ENCODE data around the gene LDHB. TPM values are rescaled to one million over a fixed set of nuclear protein-coding genes. Genes with fewer than 3 reads are reported as not detected.
A peak's percentile ranks its signal among the peaks of the same experiment; 100 is the strongest.

Gene LDHB
- total and polyA plus RNA-seq, 4 experiments from 2014 or later, result 1,100 to 2,555 (median 1,593) TPM

- H3K4me3 Mint-ChIP-seq, result no peak overlapping the region
- ChIA-PET CTCF (ENCODE audit: partially characterized antibody) (interaction anchor here (0.6 to 1.2 kb wide), 3 partner anchors 14 to 749 kb away, joined by 3 to 6 read pairs (median 5); no protein-coding TSS in a partner anchor), POLR2A (ENCODE audit: partially characterized antibody) (no interaction called here)
- DNase-seq, result no peak
- H3K4me1 ChIP-seq (ENCODE audit: insufficient read depth, low read length), result peaks cover 35% of the 10 kb centered on the region
- peaks cover 26 to 37% (median 31%) of the 10 kb centered on the region in 4 donors for H3K4me1 Mint-ChIP-seq
- H3K27ac Mint-ChIP-seq, result peak overlapping the region in 1 of 7 donors; percentile 30
- peaks cover 0 to 9% (median 5%) of the 10 kb centered on the region in 8 donors for H3K9me3 Mint-ChIP-seq
- H3K36me3 ChIP-seq (ENCODE audit: insufficient read depth, low read length), result no peaks in the 10 kb centered on the region
- intact Hi-C loops (cut with micrococcal nuclease), result loop anchor here (5.0 to 10.0 kb wide), 5 partner anchors 37 to 930 kb away; partner anchors contain the start of genes ETNK1, LDHB and SPX
- no peaks in the 10 kb centered on the region for H3K27me3 ChIP-seq (ENCODE audit: insufficient read depth, low read length)
- no peak overlapping the region for H3K27ac ChIP-seq (ENCODE audit: low read depth, low read length)
- peaks cover 3% of the 10 kb centered on the region in 2 donors for H3K36me3 Mint-ChIP-seq
- H3K9me3 ChIP-seq (ENCODE audit: control insufficient read depth in 1 of 2, low read length in 2 of 2), result no peaks in the 10 kb centered on the region
- no peaks in the 10 kb centered on the region for H3K27me3 Mint-ChIP-seq
- no peak overlapping the region for H3K4me3 ChIP-seq (ENCODE audit: low read length in 2 of 2)
Measured at GRCh38 chr12:21694660-21695059, 37.0 kb upstream of the LDHB start.

GRCh38 chr12:21691515-21691914 lies 33.9 kb upstream of the LDHB start:
- peaks cover 0 to 30% (median 16%) of the 10 kb centered on the region in 8 donors for H3K9me3 Mint-ChIP-seq
- H3K27me3 ChIP-seq (ENCODE audit: insufficient read depth, low read length), result no peaks in the 10 kb centered on the region
- peaks cover 11 to 12% of the 10 kb centered on the region in 2 donors for H3K36me3 Mint-ChIP-seq
- H3K36me3 ChIP-seq (ENCODE audit: insufficient read depth, low read length), result no peaks in the 10 kb centered on the region
- no peak overlapping the region for H3K27ac ChIP-seq (ENCODE audit: low read depth, low read length)
- intact Hi-C loops (cut with micrococcal nuclease), result loop anchor here (5.0 to 10.0 kb wide), 4 partner anchors 34 to 933 kb away; partner anchors contain the start of genes ETNK1, LDHB and SPX
- H3K27me3 Mint-ChIP-seq, result no peaks in the 10 kb centered on the region
- peak overlapping the region; percentile 21 to 91 (median 80) for H3K27ac Mint-ChIP-seq
- H3K4me3 Mint-ChIP-seq, result peak overlapping the region in 5 of 8 donors; percentile 37 to 77 (median 69)
- no peaks in the 10 kb centered on the region for H3K9me3 ChIP-seq (ENCODE audit: control insufficient read depth in 1 of 2, low read length in 2 of 2)
- ChIA-PET CTCF (ENCODE audit: partially characterized antibody) (interaction anchor here (1.0 to 1.9 kb wide), 4 partner anchors 8 to 84 kb away, joined by 3 to 13 read pairs (median 4); no protein-coding TSS in a partner anchor), POLR2A (ENCODE audit: partially characterized antibody) (interaction anchor here (1.0 to 4.5 kb wide), 4 partner anchors 9 to 34 kb away, joined by 3 to 23 read pairs (median 8); partner anchors contain the start of gene LDHB)
- H3K4me1 Mint-ChIP-seq, result peaks cover 24 to 32% (median 30%) of the 10 kb centered on the region in 4 donors
- DNase-seq, result no peak
- peaks cover 28% of the 10 kb centered on the region for H3K4me1 ChIP-seq (ENCODE audit: insufficient read depth, low read length)
- no peak overlapping the region for H3K4me3 ChIP-seq (ENCODE audit: low read length in 2 of 2)

- Mint-ChIP-seq H3K36me3 (peaks cover 11 to 12% of the 10 kb centered on the region in 2 donors), H3K9me3 (peaks cover 0 to 30% (median 16%) of the 10 kb centered on the region in 8 donors), H3K27ac (peak overlapping the region; percentile 21 to 91 (median 83)), H3K4me1 (peaks cover 24 to 32% (median 30%) of the 10 kb centered on the region in 4 donors), H3K27me3 (no peaks in the 10 kb centered on the region), H3K4me3 (peak overlapping the region in 7 of 8 donors; percentile 2 to 77 (median 65))
- peaks cover 28% of the 10 kb centered on the region for H3K4me1 ChIP-seq (ENCODE audit: insufficient read depth, low read length)
- no peaks in the 10 kb centered on the region for H3K36me3 ChIP-seq (ENCODE audit: insufficient read depth, low read length)
- H3K4me3 ChIP-seq (ENCODE audit: low read length in 2 of 2), result no peak overlapping the region
- ChIA-PET CTCF (ENCODE audit: partially characterized antibody) (interaction anchor here (0.6 to 1.9 kb wide), 8 partner anchors 9 to 645 kb away, joined by 3 to 13 read pairs (median 3); no protein-coding TSS in a partner anchor), POLR2A (ENCODE audit: partially characterized antibody) (interaction anchor here (0.8 to 4.5 kb wide), 4 partner anchors 9 to 33 kb away, joined by 3 to 23 read pairs (median 10); partner anchors contain the start of gene LDHB)
- H3K27ac ChIP-seq (ENCODE audit: low read depth, low read length), result no peak overlapping the region
- H3K27me3 ChIP-seq (ENCODE audit: insufficient read depth, low read length), result no peaks in the 10 kb centered on the region
- H3K9me3 ChIP-seq (ENCODE audit: control insufficient read depth in 1 of 2, low read length in 2 of 2), result no peaks in the 10 kb centered on the region
- intact Hi-C loops (cut with micrococcal nuclease), result loop anchor here (5.0 to 10.0 kb wide), 4 partner anchors 34 to 934 kb away; partner anchors contain the start of genes ETNK1, LDHB and SPX
- peak in 3 of 5 donors; percentile 42 to 45 (median 45) for DNase-seq
Measured at GRCh38 chr12:21690704-21691368, 33.2 kb upstream of the LDHB start.

- Histone ChIP-seq H3K4me3 (ENCODE audit: low read length in 2 of 2) (no peak overlapping the region), H3K4me1 (ENCODE audit: insufficient read depth, low read length) (peaks cover 25% of the 10 kb centered on the region), H3K27me3 (ENCODE audit: insufficient read depth, low read length) (no peaks in the 10 kb centered on the region), H3K9me3 (ENCODE audit: control insufficient read depth in 1 of 2, low read length in 2 of 2) (no peaks in the 10 kb centered on the region), H3K27ac (ENCODE audit: low read depth, low read length) (no peak overlapping the region), H3K36me3 (ENCODE audit: insufficient read depth, low read length) (no peaks in the 10 kb centered on the region)
- POLR2A ChIA-PET (ENCODE audit: partially characterized antibody), result no interaction called here
- DNase-seq, result no peak
- peaks cover 0 to 8% (median 0%) of the 10 kb centered on the region in 8 donors for H3K9me3 Mint-ChIP-seq
- CTCF ChIA-PET (ENCODE audit: partially characterized antibody), result interaction anchor here (7.0 to 8.1 kb wide), 2 partner anchors 15 to 72 kb away, joined by 61 to 200 read pairs; no protein-coding TSS in a partner anchor
- intact Hi-C loops (cut with micrococcal nuclease), result no loop called here
- H3K4me3 Mint-ChIP-seq, result no peak overlapping the region
- no peaks in the 10 kb centered on the region for H3K27me3 Mint-ChIP-seq
- H3K4me1 Mint-ChIP-seq, result peaks cover 17 to 24% (median 22%) of the 10 kb centered on the region in 4 donors
- peak overlapping the region in 1 of 7 donors; percentile 26 for H3K27ac Mint-ChIP-seq
- H3K36me3 Mint-ChIP-seq, result peaks cover 0 to 4% of the 10 kb centered on the region in 2 donors
Measured at GRCh38 chr12:21683115-21683514, 25.5 kb upstream of the LDHB start.

GRCh38 chr12:21678959-21679358 lies 21.3 kb upstream of the LDHB start:
- no peak for DNase-seq
- no peaks in the 10 kb centered on the region for H3K9me3 Mint-ChIP-seq
- no peaks in the 10 kb centered on the region for H3K9me3 ChIP-seq (ENCODE audit: control insufficient read depth in 1 of 2, low read length in 2 of 2)
- H3K4me3 Mint-ChIP-seq, result peak overlapping the region in 7 of 8 donors; percentile 11 to 91 (median 80)
- peaks cover 43 to 59% (median 54%) of the 10 kb centered on the region in 4 donors for H3K4me1 Mint-ChIP-seq
- no peaks in the 10 kb centered on the region for H3K36me3 ChIP-seq (ENCODE audit: insufficient read depth, low read length)
- H3K27me3 ChIP-seq (ENCODE audit: insufficient read depth, low read length), result no peaks in the 10 kb centered on the region
- H3K27ac Mint-ChIP-seq, result peak overlapping the region; percentile 32 to 86 (median 81)
- ChIA-PET POLR2A (ENCODE audit: partially characterized antibody) (interaction anchor here (0.6 to 8.6 kb wide), 11 partner anchors 12 to 241 kb away, joined by 3 to 245 read pairs (median 7); partner anchors contain the start of genes LDHB and PYROXD1), CTCF (ENCODE audit: partially characterized antibody) (interaction anchor here (1.0 to 8.1 kb wide), 7 partner anchors 12 to 74 kb away, joined by 4 to 200 read pairs (median 32); partner anchors contain the start of genes GYS2 and LDHB)
- intact Hi-C loops (cut with micrococcal nuclease), result loop anchor here (2.0 to 5.0 kb wide), 2 partner anchors 37 to 222 kb away; no protein-coding TSS in a partner anchor
- H3K36me3 Mint-ChIP-seq, result no peaks in the 10 kb centered on the region
- peaks cover 58% of the 10 kb centered on the region for H3K4me1 ChIP-seq (ENCODE audit: insufficient read depth, low read length)
- no peak overlapping the region for H3K4me3 ChIP-seq (ENCODE audit: low read length in 2 of 2)
- H3K27ac ChIP-seq (ENCODE audit: low read depth, low read length), result no peak overlapping the region
- no peaks in the 10 kb centered on the region for H3K27me3 Mint-ChIP-seq

GRCh38 chr12:21677622-21678277 lies 20.1 kb upstream of the LDHB start:
- Histone ChIP-seq H3K27ac (ENCODE audit: low read depth, low read length) (peak overlapping the region; percentile 45), H3K9me3 (ENCODE audit: control insufficient read depth in 1 of 2, low read length in 2 of 2) (no peaks in the 10 kb centered on the region), H3K27me3 (ENCODE audit: insufficient read depth, low read length) (no peaks in the 10 kb centered on the region), H3K36me3 (ENCODE audit: insufficient read depth, low read length) (no peaks in the 10 kb centered on the region), H3K4me1 (ENCODE audit: insufficient read depth, low read length) (peaks cover 58% of the 10 kb centered on the region), H3K4me3 (ENCODE audit: low read length in 2 of 2) (peak overlapping the region; percentile 16 to 49)
- H3K9me3 Mint-ChIP-seq, result no peaks in the 10 kb centered on the region
- DNase-seq, result peak; percentile 37 to 57 (median 45)
- CTCF ChIA-PET (ENCODE audit: partially characterized antibody), result interaction anchor here (0.6 to 8.1 kb wide), 10 partner anchors 11 to 73 kb away, joined by 3 to 200 read pairs (median 10); partner anchors contain the start of genes GYS2 and LDHB
- intact Hi-C loops (cut with micrococcal nuclease), result loop anchor here (1.0 to 5.0 kb wide), 3 partner anchors 20 to 221 kb away; partner anchors contain the start of gene LDHB
- H3K4me1 Mint-ChIP-seq, result peaks cover 43 to 62% (median 54%) of the 10 kb centered on the region in 4 donors
- H3K27ac Mint-ChIP-seq, result peak overlapping the region; percentile 81 to 97 (median 85)
- H3K27me3 Mint-ChIP-seq, result no peaks in the 10 kb centered on the region
- H3K36me3 Mint-ChIP-seq, result no peaks in the 10 kb centered on the region
- peak overlapping the region; percentile 67 to 91 (median 81) for H3K4me3 Mint-ChIP-seq
- POLR2A ChIA-PET (ENCODE audit: partially characterized antibody), result interaction anchor here (0.6 to 8.6 kb wide), 14 partner anchors 24 to 240 kb away, joined by 3 to 245 read pairs (median 5); partner anchors contain the start of genes GOLT1B, LDHB, PYROXD1 and RECQL

All from CD4-positive, alpha-beta memory T cell (primary cell).